EL (cell line): ENCODE data around the gene NPHS2.
"Not testable (repeated sequence)": the region's sequence is repeated elsewhere in the genome, so short reads cannot be mapped to it uniquely, and the experiment has no call there.

ENCODE experiments used
- DNase-seq: peaks from one replicate; pipeline ENCODE4 v3.0.0-alpha.2; 2016

The NPHS2 gene

DNA sequence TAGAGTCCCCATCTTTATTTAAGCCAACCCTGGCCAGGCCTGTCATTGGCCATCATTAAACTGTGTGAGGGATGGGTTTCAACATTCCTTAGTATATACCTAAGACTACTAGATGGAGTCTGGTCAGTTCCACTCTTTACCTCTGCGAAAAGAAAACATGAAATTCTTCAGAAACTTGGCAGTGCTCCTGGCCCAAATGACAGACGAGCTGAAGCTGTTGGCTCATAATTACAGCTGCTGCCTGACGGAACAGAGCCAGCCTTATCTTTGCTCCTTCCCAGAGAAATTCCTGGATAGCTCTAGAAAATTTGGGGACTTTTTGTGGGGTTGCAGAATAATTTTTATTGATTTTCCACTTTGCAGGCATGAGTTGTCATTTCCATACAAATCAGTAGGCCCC lies 30.4 kb downstream of the NPHS2 start:
- no peak for DNase-seq

DNA sequence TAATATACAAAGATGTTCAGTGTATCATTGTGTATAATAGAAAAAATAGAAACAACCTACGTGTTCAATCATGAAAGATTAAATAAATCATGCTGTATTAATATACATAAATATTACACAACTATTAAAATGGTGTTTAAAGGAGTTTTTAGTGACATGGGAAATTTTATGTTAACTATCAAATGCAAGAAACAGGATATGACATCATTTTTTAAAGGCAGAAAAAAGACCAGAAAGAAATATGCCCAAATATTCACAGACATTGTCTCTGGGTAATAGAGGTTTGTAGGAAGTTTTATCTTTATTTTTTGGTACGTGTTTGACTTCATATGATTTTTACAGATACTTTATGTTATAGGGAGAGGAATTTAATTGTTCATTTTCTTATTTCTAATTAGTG lies 34.0 kb downstream of the NPHS2 start:
- no peak for DNase-seq

- DNase-seq = no peak
Measured at GRCh38 chr1:179530352-179530751, 45.4 kb downstream of the NPHS2 start.

DNA sequence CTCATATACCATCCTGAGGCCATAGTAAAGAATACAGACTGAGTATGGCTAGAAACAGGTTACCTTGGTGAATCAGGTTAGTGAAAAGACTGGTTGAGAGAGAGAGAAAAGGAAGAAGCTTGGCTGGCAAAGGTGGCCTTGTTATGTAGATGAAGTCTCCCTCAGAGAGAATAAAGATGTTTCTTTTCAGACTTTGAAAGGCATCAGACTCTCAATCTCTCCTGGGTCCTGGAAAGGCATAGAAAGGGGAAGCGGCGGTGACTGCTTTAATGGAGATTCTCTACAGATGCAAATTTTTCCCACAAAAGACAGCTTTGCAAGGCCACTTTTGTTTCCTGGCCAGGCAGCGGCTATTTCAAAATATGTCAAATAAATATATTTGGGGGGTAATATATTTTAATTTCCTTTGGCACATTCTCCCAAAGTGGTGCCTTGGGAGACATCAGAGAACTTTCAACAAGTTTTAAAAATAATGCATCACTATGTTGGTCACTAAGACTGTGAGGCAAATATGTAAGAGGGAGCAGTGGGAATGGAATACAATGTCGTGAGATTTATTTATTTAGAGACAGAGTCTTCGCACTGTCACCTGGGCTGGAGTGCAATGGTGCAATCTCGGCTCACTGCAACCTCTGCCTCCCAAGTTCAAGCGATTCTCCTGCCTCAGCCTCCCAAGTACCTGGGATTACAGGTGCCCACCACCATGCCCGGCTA lies 46.1 kb downstream of the NPHS2 start:
- DNase-seq = no peak

- DNase-seq = not testable (repeated sequence)
Measured at GRCh38 chr1:179518544-179518943, 57.2 kb downstream of the NPHS2 start.

DNA sequence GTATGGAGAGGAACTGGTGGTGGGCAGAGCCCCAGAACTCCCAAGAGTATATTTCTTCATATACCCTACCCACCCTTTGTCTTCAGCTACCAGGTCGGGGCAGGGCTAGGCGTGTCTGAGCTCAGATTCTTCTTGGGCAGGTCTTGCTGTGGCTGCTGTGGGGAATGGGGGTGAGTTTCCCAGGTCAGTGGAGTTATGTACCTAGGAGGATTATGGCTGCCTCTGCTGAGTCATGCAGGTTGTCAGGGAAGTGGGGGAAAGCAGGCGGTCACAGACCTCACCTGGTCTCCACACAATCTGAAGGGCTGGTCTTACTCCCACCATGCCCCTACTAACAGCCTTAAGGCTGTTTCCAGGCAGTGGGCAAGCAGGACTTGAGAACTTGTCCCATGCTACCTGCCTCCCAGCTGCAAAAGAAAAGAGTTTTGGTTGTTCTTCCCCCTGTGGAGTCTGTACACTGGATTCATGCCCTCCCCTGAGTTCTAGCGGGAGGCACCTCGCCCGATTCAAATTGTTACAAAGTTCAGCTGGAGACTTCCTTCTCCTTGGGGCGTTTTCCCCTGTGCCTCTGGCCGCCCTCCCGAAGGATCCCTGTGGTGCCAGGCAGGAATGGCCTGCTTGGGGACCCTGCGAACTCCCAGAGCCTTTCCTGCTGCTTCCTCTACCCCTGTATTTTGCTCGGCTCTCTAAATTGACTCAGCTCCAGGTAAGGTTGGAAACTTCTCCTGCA lies 58.6 kb downstream of the NPHS2 start:
- DNase-seq = no peak

GRCh38 chr1:179510038-179510437 lies 65.7 kb downstream of the NPHS2 start:
- no peak for DNase-seq

- DNase-seq = no peak
Measured at GRCh38 chr1:179509384-179509783, 66.4 kb downstream of the NPHS2 start.

- no peak for DNase-seq
Measured at GRCh38 chr1:179506199-179506598, 69.5 kb downstream of the NPHS2 start.
